HepG2 (cell line): Measurements from ENCODE around the gene MEX3A. TPM values are rescaled to one million over a fixed set of nuclear protein-coding genes. Genes with fewer than 3 reads are reported as not detected.
A peak's percentile ranks its signal among the peaks of the same experiment; 100 is the strongest.

ENCODE experiments used
- ARID5B ChIP-seq: IDR thresholded peaks from 2 replicates; pipeline ENCODE4 v1.4.0; 2020; ENCODE audit warnings: mild to moderate bottlenecking, missing genetic modification reagents
- DMAP1 ChIP-seq: IDR thresholded peaks from 2 replicates; pipeline ENCODE4 v1.6.1; 2016
- EED ChIP-seq: sonication (generic); formaldehyde crosslinking; IDR thresholded peaks from 2 replicates; pipeline ENCODE4 v1.5.0; 2020; ENCODE audit warnings: mild to moderate bottlenecking, missing genetic modification reagents
- HDAC2 ChIP-seq: sonication (generic); formaldehyde crosslinking; IDR thresholded peaks from 2 replicates; pipeline ENCODE4 v1.4.0; 2020; ENCODE audit warnings: missing genetic modification reagents
- HMGA1 ChIP-seq: sonication (generic); formaldehyde crosslinking; conservative IDR thresholded peaks from 2 replicates; pipeline ENCODE4 v1.4.0; 2020; ENCODE audit warnings: missing genetic modification reagents
- IRF1 ChIP-seq: sonication (generic); formaldehyde crosslinking; IDR thresholded peaks from 2 replicates; pipeline ENCODE4 v1.4.0; 2020; ENCODE audit warnings: low read depth, mild to moderate bottlenecking, missing genetic modification reagents
- KAT7 ChIP-seq: IDR thresholded peaks from 2 replicates; pipeline ENCODE4 v1.6.1; 2018; ENCODE audit warnings: borderline replicate concordance, missing compliant biosample characterization
- LCORL ChIP-seq, 2 experiments: fragments of 450-650 bp in 1 of 2; sonication (generic) in 1 of 2; formaldehyde crosslinking in 1 of 2; IDR thresholded peaks; 2 replicates each; pipeline versions ENCODE4 v1.5.0 to v1.6.1; 2017 to 2020; ENCODE audit warnings: antibody characterized with exemption in 1 of 2, missing genetic modification reagents in 1 of 2
- MED1 ChIP-seq: sonication (generic); formaldehyde crosslinking; IDR thresholded peaks from 2 replicates; pipeline ENCODE4 v1.4.0; 2020; ENCODE audit warnings: missing genetic modification reagents
- SOX5 ChIP-seq: IDR thresholded peaks from 2 replicates; pipeline ENCODE4 v1.6.1; 2016; ENCODE audit warnings: borderline replicate concordance
- SYNCRIP ChIP-seq: fragments of 200-400 bp; formaldehyde crosslinking; IDR thresholded peaks from 2 replicates; pipeline ENCODE4 v1.6.1; 2018; ENCODE audit warnings: mild to moderate bottlenecking, low read depth, low read length; ENCODE audit not compliant: insufficient read depth
- TAF1 ChIP-seq: sonication (generic); formaldehyde crosslinking; IDR thresholded peaks from 2 replicates; pipeline ENCODE4 v1.4.0; 2020; ENCODE audit warnings: missing genetic modification reagents
- TBX3 ChIP-seq: fragments of 450-650 bp; IDR thresholded peaks from 2 replicates; pipeline ENCODE4 v1.6.1; 2017; ENCODE audit warnings: antibody characterized with exemption, mild to moderate bottlenecking, inconsistent platforms, borderline replicate concordance
- ZBTB10 ChIP-seq: sonication (generic); formaldehyde crosslinking; IDR thresholded peaks from 2 replicates; pipeline ENCODE4 v1.4.0; 2020; ENCODE audit warnings: missing genetic modification reagents, borderline replicate concordance
- ZNF326 ChIP-seq: sonication (generic); formaldehyde crosslinking; IDR thresholded peaks from 2 replicates; pipeline ENCODE4 v1.4.0; 2020; ENCODE audit warnings: missing genetic modification reagents, borderline replicate concordance
- ZNF446 ChIP-seq: sonication (generic); formaldehyde crosslinking; IDR thresholded peaks from 2 replicates; pipeline ENCODE4 v1.5.0; 2020; ENCODE audit warnings: mild to moderate bottlenecking, missing genetic modification reagents
- ZNF564 ChIP-seq: sonication (generic); formaldehyde crosslinking; IDR thresholded peaks from 2 replicates; pipeline ENCODE4 v1.8.1; 2023; ENCODE audit warnings: mild to moderate bottlenecking, missing genetic modification reagents
- ZNF678 ChIP-seq: sonication (generic); formaldehyde crosslinking; IDR thresholded peaks from 2 replicates; pipeline ENCODE4 v1.4.0; 2020; ENCODE audit warnings: mild to moderate bottlenecking, missing genetic modification reagents
- ZNF687 ChIP-seq: sonication (generic); formaldehyde crosslinking; IDR thresholded peaks from 2 replicates; pipeline ENCODE4 v1.5.1; 2020; ENCODE audit warnings: mild to moderate bottlenecking, missing genetic modification reagents, moderate library complexity
- ZNF7 ChIP-seq: IDR thresholded peaks from 2 replicates; pipeline ENCODE4 v1.6.1; 2016; ENCODE audit warnings: missing biosample characterization, missing genetic modification reagents
- polyA plus RNA-seq, 8 experiments: library from polyadenylated mRNA; depleted of rRNA in 3 of 8; stranded (reverse) in 7 of 8; unstranded in 1 of 8; fragments of >200 nt; fragmentation: Illumina TruSeq in 4 of 8; extraction: Trizol in 4 of 8; gene quantifications; 2 replicates each; pipeline versions ENCODE4 v1.2.1 to v1.2.3, GENCODE V29; 2011 to 2016; ENCODE audit warnings: low read depth in 4 of 8, missing spikeins in 1 of 8, mixed read lengths in 1 of 8; ENCODE audit not compliant: insufficient read depth in 1 of 8
- total RNA-seq, 5 experiments: library from RNA; depleted of rRNA; stranded (reverse); fragments of >200 nt; fragmentation: Illumina TruSeq; extraction: Trizol; gene quantifications; 2 replicates each; pipeline ENCODE4 v1.2.3, GENCODE V29; 2016; ENCODE audit warnings: low read depth in 1 of 5

MEX3A gene
- total and polyA plus RNA-seq, 2 of the 13 experiments (the other 11 are each of a cell fraction or from before 2014, with no cell fraction given), result 7.6 to 9.1 TPM

GRCh38 chr1:156086256-156086662 is 4.0 kb upstream of the MEX3A start (continued):
- TF ChIP-seq ARID5B (CRISPR knock-in tag) (peak; percentile 93), ZNF446 (CRISPR knock-in tag) (no peak), ZBTB10 (CRISPR knock-in tag) (no peak), HMGA1 (no peak), SYNCRIP (no peak), ZNF7 (CRISPR knock-in tag) (no peak), IRF1 (CRISPR knock-in tag) (no peak), ZNF687 (CRISPR knock-in tag) (no peak), LCORL (IDR thresholded peaks at IDR 0.05) (peak; percentile 97), LCORL (CRISPR knock-in tag; IDR thresholded peaks at IDR 0.05) (peak; percentile 94), HDAC2 (CRISPR knock-in tag) (peak; percentile 89), ZNF564 (CRISPR knock-in tag) (peak; percentile 57; the same call in 1 of the 2 replicates), KAT7 (CRISPR knock-in tag) (no peak), ZNF326 (no peak), EED (CRISPR knock-in tag) (no peak), TBX3 (peak; percentile 83; the same call in 1 of the 2 replicates), MED1 (CRISPR knock-in tag) (peak; percentile 84), DMAP1 (CRISPR knock-in tag) (peak; percentile 88), TAF1 (no peak), SOX5 (CRISPR knock-in tag) (peak; percentile 100), ZNF678 (no peak)
